HT-29 (cell line): Measurements from ENCODE around the gene UQCR10. TPM values are rescaled to one million over a fixed set of nuclear protein-coding genes. Genes with fewer than 3 reads are reported as not detected.
A peak's percentile ranks its signal among the peaks of the same experiment; 100 is the strongest.
"Not testable (repeated sequence)": the region's sequence is repeated elsewhere in the genome, so short reads cannot be mapped to it uniquely, and the experiment has no call there.

Experiments used
- DNase-seq: peaks from one replicate; pipeline ENCODE4 v3.0.0-alpha.2; 2015; ENCODE audit warnings: low spot score
- total RNA-seq: library from RNA; depleted of rRNA; stranded (reverse); fragments of >200 nt; shearing (Covaris generic); gene quantifications from 2 replicates; pipeline ENCODE4 v1.2.3, GENCODE V29; 2014

Gene UQCR10
- total RNA-seq, 1 experiment from 2014 or later, result 227 TPM

DNA sequence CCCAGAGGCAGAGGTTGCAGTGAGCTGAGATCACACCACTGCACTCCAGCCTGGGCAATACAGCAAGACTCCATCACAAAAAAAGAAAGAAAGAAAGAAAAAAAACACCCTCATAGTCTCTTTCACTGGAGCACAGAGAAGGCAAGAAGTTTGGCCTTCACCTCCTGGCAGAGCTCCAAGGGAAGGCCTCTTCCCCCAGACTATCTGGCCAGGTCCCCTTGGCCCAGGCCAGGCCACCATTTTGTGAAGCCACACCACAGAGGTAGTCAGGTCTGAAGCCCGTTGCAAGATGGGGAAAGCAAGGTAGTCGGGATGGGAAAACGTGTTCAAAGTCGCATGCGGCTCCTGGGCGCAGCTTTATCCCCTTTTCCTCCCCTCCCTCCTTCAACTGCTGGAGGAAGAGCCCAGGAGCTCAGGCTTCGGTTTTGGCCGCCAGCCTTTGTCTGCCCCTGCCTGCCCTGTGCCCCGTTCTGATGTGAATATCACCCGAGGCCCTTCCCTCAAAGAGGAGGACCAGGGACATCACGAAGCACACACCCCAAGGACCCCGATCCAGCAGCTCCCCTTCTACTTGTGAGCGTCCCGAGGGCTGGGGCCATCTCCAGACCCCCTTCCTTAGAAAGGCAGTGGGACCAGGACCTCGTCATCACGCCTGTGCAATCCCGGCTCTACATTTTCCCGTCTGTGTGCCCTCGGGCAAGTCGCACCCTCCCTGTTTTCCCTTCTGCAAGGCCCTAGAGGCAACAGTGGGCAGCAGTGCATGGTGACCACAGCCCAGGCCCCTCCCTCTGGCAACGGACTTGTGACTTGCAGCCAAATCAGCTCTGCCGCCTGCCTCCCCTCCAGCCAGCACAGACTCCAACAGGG lies 29.7 kb upstream of the UQCR10 start:
- no peak for DNase-seq

- no peak for DNase-seq
Observed at GRCh38 chr22:29738118-29738815, 28.9 kb upstream of the UQCR10 start.

DNA sequence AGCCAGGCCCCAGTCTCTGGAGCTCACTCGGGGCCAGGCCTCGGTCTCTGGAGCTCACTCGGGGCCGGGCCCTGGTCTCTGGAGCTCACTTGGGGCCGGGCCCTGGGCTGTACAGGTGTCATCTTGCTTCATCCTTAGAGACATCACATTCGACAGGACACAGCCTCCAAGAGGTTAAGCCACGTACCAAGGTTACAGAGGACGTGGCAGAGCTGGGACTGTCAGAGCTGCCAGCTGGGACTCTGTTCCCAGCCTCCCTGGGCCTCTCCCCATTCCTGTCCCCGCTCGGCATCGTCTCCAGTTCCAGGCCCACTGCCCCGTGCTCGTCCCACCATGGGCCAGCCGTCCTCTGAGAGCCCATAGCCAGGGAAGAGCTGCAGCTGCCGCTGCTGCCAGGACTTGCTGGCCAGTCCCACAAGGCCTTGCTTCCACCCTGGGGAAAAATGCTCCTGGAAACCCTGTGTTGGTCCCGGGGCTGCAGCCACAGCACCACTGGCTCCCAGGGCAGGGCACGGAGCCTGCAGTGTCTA lies 27.8 kb upstream of the UQCR10 start:
- DNase-seq, result no peak

GRCh38 chr22:29740216-29740615 lies 27.0 kb upstream of the UQCR10 start:
- no peak for DNase-seq

GRCh38 chr22:29741926-29742325 lies 25.2 kb upstream of the UQCR10 start:
- no peak for DNase-seq

- no peak for DNase-seq
Observed at GRCh38 chr22:29742326-29742725, 24.8 kb upstream of the UQCR10 start.

DNA sequence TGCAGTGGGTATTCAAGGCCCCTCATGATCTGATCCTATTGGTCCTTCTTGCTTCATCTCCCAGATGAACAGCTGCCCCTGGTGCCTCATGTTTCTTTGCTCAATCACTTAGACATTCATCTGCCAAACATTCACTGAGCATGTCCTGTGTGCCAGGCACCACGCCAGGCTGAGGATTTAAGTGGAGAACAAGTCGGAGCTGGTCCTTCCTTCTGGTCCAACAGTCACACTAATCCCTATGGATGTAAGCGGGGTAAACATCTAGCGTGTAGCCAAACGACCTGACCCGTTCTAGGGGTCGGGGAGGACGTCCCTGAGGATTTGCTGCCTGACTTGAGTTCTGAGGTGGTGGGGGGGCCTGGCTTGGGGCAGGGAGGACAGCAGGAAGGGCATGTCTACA lies 22.3 kb upstream of the UQCR10 start:
- DNase-seq, result no peak

- DNase-seq, result no peak
Observed at GRCh38 chr22:29747832-29748231, 19.3 kb upstream of the UQCR10 start.

DNA sequence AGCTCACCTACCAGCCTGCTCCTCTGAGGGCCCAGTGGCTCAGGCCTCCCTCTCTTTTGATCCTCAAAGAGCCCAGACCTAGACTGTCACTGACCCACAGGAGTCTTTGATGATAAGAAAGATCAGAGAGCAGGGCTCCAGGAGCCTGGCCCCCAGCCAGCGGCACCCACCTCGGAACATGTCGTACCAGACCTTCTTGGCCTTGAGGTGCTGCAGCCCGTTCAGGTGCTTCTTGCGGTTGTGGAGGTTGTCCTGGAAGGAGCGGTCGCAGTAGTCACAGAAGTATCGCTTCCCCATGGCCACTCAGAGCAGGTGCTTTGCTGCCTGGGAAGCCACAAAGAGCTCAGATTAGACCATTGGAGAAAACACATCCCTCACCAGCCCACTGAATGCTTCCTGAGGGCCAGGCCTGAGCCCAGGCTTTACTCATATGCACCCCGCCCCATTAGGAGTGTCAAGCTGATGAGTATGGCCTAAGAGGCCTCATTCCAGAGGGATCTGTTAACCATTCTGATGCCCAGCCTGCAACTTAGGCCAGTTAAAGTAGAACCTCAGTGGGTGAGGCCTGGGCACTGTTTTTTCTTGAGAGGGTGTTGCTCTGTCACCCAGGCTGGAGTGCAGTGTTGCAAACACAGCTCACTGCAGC lies 18.8 kb upstream of the UQCR10 start:
- no peak for DNase-seq

DNA sequence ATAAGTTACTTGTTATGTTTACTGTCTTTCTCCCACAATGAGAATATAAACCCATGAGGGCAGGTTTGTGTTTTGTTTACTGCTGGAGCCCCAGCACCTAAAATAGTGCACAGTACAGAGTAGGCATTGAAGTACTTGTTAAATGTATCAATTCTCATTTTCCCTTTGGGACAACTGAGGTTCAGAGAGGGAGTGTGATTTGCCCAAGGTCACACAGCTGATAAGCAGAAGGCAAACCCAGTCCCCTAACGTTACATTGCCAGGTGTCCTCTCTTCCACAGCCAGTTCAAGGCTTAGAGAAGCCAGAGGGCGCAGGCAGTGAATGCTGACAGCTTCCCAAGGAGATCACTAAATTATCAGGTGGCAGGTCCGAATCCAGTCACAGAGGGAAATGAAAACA lies 17.1 kb upstream of the UQCR10 start:
- no peak for DNase-seq

GRCh38 chr22:29750559-29751538 lies 16.3 kb upstream of the UQCR10 start:
- peak; percentile 13 for DNase-seq

DNA sequence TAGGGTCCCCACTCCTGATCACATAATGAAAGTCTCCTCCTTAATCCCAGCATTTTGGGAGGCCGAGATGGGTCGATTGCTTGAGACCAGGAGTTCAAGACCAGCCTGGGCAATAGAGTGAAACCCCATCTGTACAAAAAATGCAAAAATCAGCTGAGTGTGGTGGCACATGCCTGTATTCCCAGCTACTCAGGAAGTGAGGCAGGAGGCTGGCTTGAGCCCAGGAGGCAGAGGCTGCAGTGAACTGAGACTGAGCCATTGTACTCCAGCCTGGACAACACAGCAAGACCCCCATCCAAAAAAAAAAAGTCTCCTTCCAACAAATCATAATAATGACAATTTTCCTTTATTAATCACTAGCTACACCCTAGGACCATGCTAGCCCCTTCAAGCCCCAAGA lies 15.5 kb upstream of the UQCR10 start:
- no peak for DNase-seq

DNA sequence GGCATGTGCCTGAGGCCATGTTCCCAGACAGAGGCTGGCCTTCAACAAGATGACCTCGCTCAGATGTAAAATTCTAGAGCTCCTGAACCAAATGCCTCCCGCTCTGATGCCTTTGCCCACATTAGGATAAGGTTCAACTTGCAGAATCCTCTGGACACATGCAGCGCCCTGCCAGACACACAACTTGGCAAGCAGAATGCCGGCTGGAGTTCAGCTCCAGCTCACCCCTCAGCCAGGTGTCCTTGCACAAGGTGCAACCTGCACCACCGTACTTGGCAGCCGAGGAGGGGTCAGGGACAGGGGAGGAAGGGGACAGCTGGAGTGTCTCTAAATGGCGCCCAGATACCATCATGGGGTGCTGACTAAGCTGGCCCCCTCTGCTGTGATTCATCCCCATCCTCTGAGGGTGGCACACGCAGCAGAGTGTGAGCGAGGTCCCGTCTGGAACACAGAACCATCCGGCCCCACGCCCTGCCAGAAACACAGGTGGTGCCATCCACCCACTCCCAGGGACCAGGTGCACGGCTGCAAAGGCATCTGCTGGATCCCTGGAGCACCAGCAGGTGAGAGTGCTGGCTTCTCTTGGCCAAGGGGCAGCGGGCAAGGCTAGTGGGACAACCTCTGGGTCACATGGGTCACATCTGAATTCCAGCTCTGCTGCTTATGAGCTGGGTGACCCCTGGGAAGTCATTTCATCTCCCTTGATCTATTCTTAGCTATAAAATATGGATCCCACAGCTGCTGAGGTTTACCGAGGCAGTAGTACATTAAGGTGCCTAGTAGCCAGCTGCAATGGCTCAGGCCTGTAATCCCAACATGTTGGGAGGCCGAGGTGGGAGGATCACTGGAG lies 13.1 kb upstream of the UQCR10 start:
- DNase-seq, result no peak

- DNase-seq, result not testable (repeated sequence)
Observed at GRCh38 chr22:29754658-29755395, 12.3 kb upstream of the UQCR10 start.

GRCh38 chr22:29755889-29756288 lies 11.3 kb upstream of the UQCR10 start:
- DNase-seq, result no peak

DNA sequence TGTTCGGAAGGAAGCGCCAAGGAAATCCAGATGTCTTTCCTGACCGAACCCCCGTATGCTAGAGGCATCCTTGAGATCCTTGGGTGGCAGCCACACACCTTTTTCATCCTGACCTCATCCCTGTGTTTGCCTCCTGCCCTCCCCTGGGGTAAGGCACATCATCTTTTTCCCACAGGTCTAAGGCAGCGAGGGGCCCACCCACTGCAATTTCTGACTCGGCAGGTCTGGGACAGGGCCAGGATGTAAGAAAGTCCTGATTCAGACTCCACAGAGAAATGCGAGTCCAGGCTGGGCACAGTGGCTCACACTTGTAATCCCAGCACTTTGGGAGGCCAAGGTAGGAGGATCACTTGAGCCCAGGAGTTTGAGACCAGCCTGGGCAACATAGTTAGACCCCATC lies 10.8 kb upstream of the UQCR10 start:
- DNase-seq, result no peak

DNA sequence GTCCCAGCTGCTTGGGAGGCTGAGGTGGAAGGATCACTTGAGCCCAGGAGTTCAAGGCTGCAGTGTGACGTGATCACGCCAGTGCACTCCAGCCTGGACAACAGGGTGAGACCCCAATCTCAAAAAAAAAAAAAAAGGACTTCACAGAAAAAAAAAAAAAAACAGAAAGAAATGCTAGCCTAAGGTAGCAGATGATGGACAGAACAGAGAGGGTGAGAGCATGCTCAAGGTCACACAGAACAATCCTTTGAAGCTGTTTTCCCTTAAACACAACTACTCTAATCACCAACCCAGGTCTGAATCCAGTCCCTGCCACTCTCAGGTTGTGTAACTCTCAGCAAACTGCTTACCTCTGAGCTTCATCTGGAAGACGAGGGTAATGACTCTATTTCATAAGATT lies 10.1 kb upstream of the UQCR10 start:
- DNase-seq, result no peak

- no peak for DNase-seq
Observed at GRCh38 chr22:29758068-29758622, 9.0 kb upstream of the UQCR10 start.

- no peak for DNase-seq
Observed at GRCh38 chr22:29758959-29759358, 8.2 kb upstream of the UQCR10 start.
